Measurements from ENCODE around the gene RFFL. TPM values are rescaled to one million over a fixed set of nuclear protein-coding genes. Genes with fewer than 3 reads are reported as not detected.

RFFL gene
- total and polyA plus RNA-seq, 3 donors from 2014 or later: 42.0 to 68.6 (median 46.3) TPM

- Histone ChIP-seq H3K36me3 (ENCODE audit: low read depth, missing control alignments) (no peaks in the 10 kb centered on the region), H3K4me1 (peaks cover 11% of the 10 kb centered on the region), H3K4me3 (peak overlapping the region; percentile 95 to 97), H3K27ac (peak overlapping the region; percentile 68 to 94), H3K9me3 (no peaks in the 10 kb centered on the region), H3K27me3 (no peaks in the 10 kb centered on the region)
- intact Hi-C loops (cut with DNase I; ENCODE audit: low total_unique reads): no loop called here
- TF ChIP-seq POLR2A (IDR thresholded peaks at IDR 0.05) (no peak), CTCF (IDR thresholded peaks at IDR 0.05) (peak in 2 of 3 experiments; percentile 24 to 33)
- DNase-seq: peak; percentile 27
- WGBS, 2 donors: 35 to 36% methylated on average over 17 to 22 of the region's 22 CpGs
These were observed 26.2 kb upstream of the RFFL start for GRCh38 chr17:35089586-35090296.

GRCh38 chr17:35088881-35089585, 25.5 kb upstream of the RFFL start:
- Histone ChIP-seq H3K27me3 (no peaks in the 10 kb centered on the region), H3K9me3 (no peaks in the 10 kb centered on the region), H3K4me3 (peak overlapping the region; percentile 95 to 97), H3K36me3 (ENCODE audit: low read depth, missing control alignments) (no peaks in the 10 kb centered on the region), H3K27ac (peak overlapping the region; percentile 89 to 94), H3K4me1 (peaks cover 11% of the 10 kb centered on the region)
- intact Hi-C loops (cut with DNase I; ENCODE audit: low total_unique reads): no loop called here
- TF ChIP-seq POLR2A (IDR thresholded peaks at IDR 0.05) (no peak), CTCF (IDR thresholded peaks at IDR 0.05) (peak; percentile 84 to 89 (median 87))
- 0% methylated on average over 37 of the region's 80 CpGs; no CpG with 5 or more reads in 1 of the 2 donors for WGBS, 2 donors
- DNase-seq: peak; percentile 92

GRCh38 chr17:35088356-35088880, 24.9 kb upstream of the RFFL start:
- Histone ChIP-seq H3K9me3 (no peaks in the 10 kb centered on the region), H3K4me3 (peak overlapping the region; percentile 95 to 97), H3K36me3 (ENCODE audit: low read depth, missing control alignments) (no peaks in the 10 kb centered on the region), H3K4me1 (peaks cover 11% of the 10 kb centered on the region), H3K27me3 (no peaks in the 10 kb centered on the region), H3K27ac (peak overlapping the region; percentile 89 to 94)
- no peak for TF ChIP-seq POLR2A (IDR thresholded peaks at IDR 0.05)
- no peak for TF ChIP-seq CTCF (IDR thresholded peaks at IDR 0.05)
- 0% methylated on average over 15 to 26 of the region's 26 CpGs for WGBS, 2 donors
- intact Hi-C loops (cut with DNase I; ENCODE audit: low total_unique reads): no loop called here
- peak; percentile 68 for DNase-seq

GRCh38 chr17:35087731-35088355, 24.3 kb upstream of the RFFL start:
- intact Hi-C loops (cut with DNase I; ENCODE audit: low total_unique reads): no loop called here
- no peak for TF ChIP-seq CTCF (IDR thresholded peaks at IDR 0.05)
- TF ChIP-seq POLR2A (IDR thresholded peaks at IDR 0.05): no peak
- Histone ChIP-seq H3K4me1 (peaks cover 11% of the 10 kb centered on the region), H3K27me3 (no peaks in the 10 kb centered on the region), H3K9me3 (no peaks in the 10 kb centered on the region), H3K36me3 (ENCODE audit: low read depth, missing control alignments) (no peaks in the 10 kb centered on the region), H3K27ac (peak overlapping the region; percentile 89 to 94), H3K4me3 (peak overlapping the region; percentile 95 to 97)
- WGBS, 2 donors: 17 to 22% methylated on average over 7 to 9 of the region's 9 CpGs
- peak; percentile 38 for DNase-seq
